ENCODE data around the gene TBC1D22A. TPM values are rescaled to one million over a fixed set of nuclear protein-coding genes. Genes with fewer than 3 reads are reported as not detected.

TBC1D22A gene
- total and polyA plus RNA-seq, 11 donors: 9.4 to 30.7 (median 18.6) TPM

- 86 to 93% (median 89%) methylated on average over 3 of the region's 3 CpGs for WGBS, 4 donors
- TF ChIP-seq CTCF (IDR thresholded peaks at IDR 0.05) (no peak), POLR2A (IDR thresholded peaks at IDR 0.05) (no peak)
- intact Hi-C loops (cut with DNase I): no loop called here
Measured at GRCh38 chr22:47148510-47148909, 386.1 kb downstream of the TBC1D22A start.

GRCh38 chr22:47148956-47149728 is 386.7 kb downstream of the TBC1D22A start:
- Histone ChIP-seq H3K27me3 (no peaks in the 10 kb centered on the region), H3K4me1 (peaks cover 0 to 13% (median 3%) of the 10 kb centered on the region in 12 donors), H3K9me3 (peaks cover 0 to 10% (median 0%) of the 10 kb centered on the region in 12 donors), H3K4me3 (no peak overlapping the region), H3K36me3 (no peaks in the 10 kb centered on the region), H3K27ac (no peak overlapping the region)
- 58 to 78% (median 74%) methylated on average over 24 to 31 of the region's 31 CpGs for WGBS, 4 donors
- intact Hi-C loops (cut with DNase I): no loop called here
- ATAC-seq (peak in 1 of 4 donors; percentile 19), DNase-seq (no peak)
- no peak for TF ChIP-seq POLR2A (IDR thresholded peaks at IDR 0.05)
- TF ChIP-seq CTCF (IDR thresholded peaks at IDR 0.05): no peak

More at GRCh38 chr22:47148510-47148909, 386.1 kb downstream of the TBC1D22A start:
- Histone ChIP-seq H3K27me3 (no peaks in the 10 kb centered on the region), H3K9me3 (peaks cover 0 to 10% (median 0%) of the 10 kb centered on the region in 12 donors), H3K36me3 (no peaks in the 10 kb centered on the region), H3K4me1 (peaks cover 0 to 8% (median 0%) of the 10 kb centered on the region in 12 donors), H3K4me3 (no peak overlapping the region), H3K27ac (no peak overlapping the region)
- DNase-seq (no peak), ATAC-seq (no peak)

GRCh38 chr22:47149976-47150375 is 387.5 kb downstream of the TBC1D22A start:
- intact Hi-C loops (cut with DNase I): no loop called here
- ATAC-seq (no peak), DNase-seq (no peak)
- H3K27ac ChIP-seq: no peak overlapping the region
- no peak for TF ChIP-seq CTCF (IDR thresholded peaks at IDR 0.05)
- TF ChIP-seq POLR2A (IDR thresholded peaks at IDR 0.05): no peak
- WGBS, 4 donors: 96 to 100% (median 98%) methylated on average over 4 to 13 of the region's 13 CpGs
- no peaks in the 10 kb centered on the region for H3K27me3 ChIP-seq
- H3K9me3 ChIP-seq: peaks cover 0 to 10% (median 0%) of the 10 kb centered on the region in 12 donors
- no peaks in the 10 kb centered on the region for H3K36me3 ChIP-seq
- no peak overlapping the region for H3K4me3 ChIP-seq
- H3K4me1 ChIP-seq: peaks cover 0 to 22% (median 10%) of the 10 kb centered on the region in 12 donors

GRCh38 chr22:47150426-47150825 is 388.0 kb downstream of the TBC1D22A start:
- DNase-seq (no peak), ATAC-seq (no peak)
- intact Hi-C loops (cut with DNase I): no loop called here
- peaks cover 0 to 10% (median 0%) of the 10 kb centered on the region in 12 donors for H3K9me3 ChIP-seq
- H3K27me3 ChIP-seq: no peaks in the 10 kb centered on the region
- no peak overlapping the region for H3K4me3 ChIP-seq
- no peaks in the 10 kb centered on the region for H3K36me3 ChIP-seq
- no peak overlapping the region for H3K27ac ChIP-seq
- TF ChIP-seq CTCF (IDR thresholded peaks at IDR 0.05): no peak
- TF ChIP-seq POLR2A (IDR thresholded peaks at IDR 0.05): no peak
- H3K4me1 ChIP-seq: peaks cover 0 to 26% (median 14%) of the 10 kb centered on the region in 12 donors
- WGBS, 4 donors: 91 to 98% (median 95%) methylated on average over 12 to 21 of the region's 21 CpGs

All from heart left ventricle (tissue), 16 donors.